H9 (cell line): ENCODE data around the gene RAD23B. TPM values are rescaled to one million over a fixed set of nuclear protein-coding genes. Genes with fewer than 3 reads are reported as not detected.
A peak's percentile ranks its signal among the peaks of the same experiment; 100 is the strongest.

Experiments
- DNase-seq: peaks from one replicate; pipeline ENCODE4 v3.0.0-alpha.2; 2017
- H2AFZ ChIP-seq: one replicate; pipeline ENCODE4 v1.6.1; 2013; ENCODE audit warnings: mild to moderate bottlenecking, low read length, control low read depth, moderate library complexity
- H2AK5ac ChIP-seq: 2 replicates; pipeline ENCODE4 v1.6.1; 2013; ENCODE audit warnings: low read length, control low read depth, mixed read lengths; ENCODE audit not compliant: insufficient read length
- H2BK120ac ChIP-seq: one replicate; pipeline ENCODE4 v1.6.1; 2013; ENCODE audit warnings: low read depth, mild to moderate bottlenecking, low read length, control low read depth, inconsistent platforms; ENCODE audit not compliant: poor library complexity, severe bottlenecking
- H2BK12ac ChIP-seq: 2 replicates; pipeline ENCODE4 v1.6.1; 2013; ENCODE audit warnings: low read length, control low read depth, mixed read lengths, low read depth; ENCODE audit not compliant: insufficient read length
- H2BK15ac ChIP-seq: 2 replicates; pipeline ENCODE4 v1.6.1; 2013; ENCODE audit warnings: low read depth, low read length, control low read depth
- H2BK20ac ChIP-seq: one replicate; pipeline ENCODE4 v1.6.1; 2013; ENCODE audit warnings: low read depth, mild to moderate bottlenecking, low read length, control low read depth, inconsistent platforms; ENCODE audit not compliant: poor library complexity, severe bottlenecking
- H2BK5ac ChIP-seq: 2 replicates; pipeline ENCODE4 v1.6.1; 2013; ENCODE audit warnings: low read length, control low read depth, mixed read lengths; ENCODE audit not compliant: insufficient read length
- H3K14ac ChIP-seq: 2 replicates; pipeline ENCODE4 v1.6.1; 2013; ENCODE audit warnings: low read length, control low read depth; ENCODE audit not compliant: insufficient read depth
- H3K18ac ChIP-seq: 2 replicates; pipeline ENCODE4 v1.6.1; 2013; ENCODE audit warnings: low read depth, mild to moderate bottlenecking, mixed read lengths, low read length, control low read depth; ENCODE audit not compliant: insufficient read length
- H3K23ac ChIP-seq: 2 replicates; pipeline ENCODE4 v1.6.1; 2013; ENCODE audit warnings: low read length, control low read depth, mixed read lengths, low read depth; ENCODE audit not compliant: insufficient read length
- H3K23me2 ChIP-seq: 2 replicates; pipeline ENCODE4 v1.6.1; 2013; ENCODE audit warnings: low read depth, mild to moderate bottlenecking, mixed read lengths, low read length, control low read depth; ENCODE audit not compliant: insufficient read length, poor library complexity, severe bottlenecking
- H3K27ac ChIP-seq: 2 replicates; pipeline ENCODE4 v1.5.1; 2013; ENCODE audit warnings: low read length, control low read depth, mixed read lengths, low read depth; ENCODE audit not compliant: insufficient read length
- H3K27me3 ChIP-seq: 2 replicates; pipeline ENCODE4 v1.6.1; 2013; ENCODE audit warnings: low read length, control low read depth, inconsistent platforms; ENCODE audit not compliant: insufficient read depth
- H3K4ac ChIP-seq: 2 replicates; pipeline ENCODE4 v1.6.1; 2013; ENCODE audit warnings: low read depth, mild to moderate bottlenecking, control low read depth, inconsistent platforms, low read length, moderate library complexity
- H3K4me1 ChIP-seq: 2 replicates; pipeline ENCODE4 v1.6.1; 2013; ENCODE audit warnings: low read length, control low read depth, inconsistent platforms; ENCODE audit not compliant: insufficient read depth
- H3K4me2 ChIP-seq: 2 replicates; pipeline ENCODE4 v1.6.1; 2013; ENCODE audit warnings: low read length, control low read depth, mixed read lengths; ENCODE audit not compliant: insufficient read length, insufficient read depth
- H3K56ac ChIP-seq: 2 replicates; pipeline ENCODE4 v1.6.1; 2013; ENCODE audit warnings: low read depth, mild to moderate bottlenecking, mixed read lengths, low read length, control low read depth; ENCODE audit not compliant: insufficient read length
- H3K79me1 ChIP-seq: 2 replicates; pipeline ENCODE4 v1.6.1; 2013; ENCODE audit warnings: low read depth, mild to moderate bottlenecking, moderate library complexity, low read length, control low read depth, inconsistent platforms; ENCODE audit not compliant: insufficient read depth, poor library complexity, severe bottlenecking
- H3K79me2 ChIP-seq: 2 replicates; pipeline ENCODE4 v1.6.1; 2013; ENCODE audit warnings: low read length, control low read depth, inconsistent platforms; ENCODE audit not compliant: insufficient read depth
- H3K9ac ChIP-seq: 2 replicates; pipeline ENCODE4 v1.6.1; 2013; ENCODE audit warnings: low read length, control low read depth, mixed read lengths; ENCODE audit not compliant: insufficient read length; ENCODE audit errors: extremely low read depth
- H3K9me3 ChIP-seq: one replicate; pipeline ENCODE4 v1.6.1; 2013; ENCODE audit warnings: low read depth, low read length, inconsistent platforms; ENCODE audit not compliant: control insufficient read depth
- H3T11ph ChIP-seq: one replicate; pipeline ENCODE4 v1.6.1; 2013; ENCODE audit warnings: mild to moderate bottlenecking, low read length, control low read depth, inconsistent platforms
- H4K20me1 ChIP-seq: one replicate; pipeline ENCODE4 v1.6.1; 2013; ENCODE audit not compliant: control insufficient read depth, insufficient read length, insufficient read depth
- H4K5ac ChIP-seq: 2 replicates; pipeline ENCODE4 v1.6.1; 2013; ENCODE audit warnings: low read depth, mild to moderate bottlenecking, mixed read lengths, low read length, control low read depth; ENCODE audit not compliant: insufficient read length
- H4K8ac ChIP-seq: replicated peaks from 2 replicates; pipeline ENCODE4 v1.6.1; 2013; ENCODE audit warnings: low read length, control low read depth, mixed read lengths, low read depth; ENCODE audit not compliant: insufficient read length
- H4K91ac ChIP-seq: 2 replicates; pipeline ENCODE4 v1.6.1; 2013; ENCODE audit warnings: low read depth, mild to moderate bottlenecking, moderate library complexity, mixed read lengths, low read length, control low read depth; ENCODE audit not compliant: insufficient read length
- H3K27ac Mint-ChIP-seq, 3 experiments: 2 replicates in 2 of 3; 3 replicates in 1 of 3; pipeline ENCODE4 v1.8.0; 2020 to 2021; ENCODE audit warnings: mixed read lengths in 3 of 3, mild to moderate bottlenecking in 1 of 3, moderate library complexity in 1 of 3
- H3K27me3 Mint-ChIP-seq: 2 replicates; pipeline ENCODE4 v1.8.0; 2021; ENCODE audit warnings: low read depth, mild to moderate bottlenecking, moderate library complexity, mixed read lengths
- H3K36me3 Mint-ChIP-seq, 3 experiments: 2 replicates in 2 of 3; 3 replicates in 1 of 3; pipeline ENCODE4 v1.8.0; 2020 to 2021; ENCODE audit warnings: low read depth in 3 of 3, mixed read lengths in 3 of 3; ENCODE audit not compliant: insufficient read depth in 1 of 3
- H3K4me1 Mint-ChIP-seq, 2 experiments: 2 replicates each; pipeline ENCODE4 v1.8.0; 2020; ENCODE audit warnings: mixed read lengths in 2 of 2
- H3K4me3 Mint-ChIP-seq, 2 experiments: 2 replicates in 1 of 2; 3 replicates in 1 of 2; pipeline ENCODE4 v1.8.0; 2020 to 2021; ENCODE audit warnings: mild to moderate bottlenecking in 2 of 2, mixed read lengths in 2 of 2, moderate library complexity in 1 of 2
- H3K9me3 Mint-ChIP-seq, 2 experiments: 2 replicates in 1 of 2; 3 replicates in 1 of 2; pipeline ENCODE4 v1.8.0; 2020; ENCODE audit warnings: mild to moderate bottlenecking in 2 of 2, mixed read lengths in 2 of 2, moderate library complexity in 1 of 2
- CTCF ChIP-seq: fragments of 200-600 bp; sonication (generic); conservative IDR thresholded peaks from 3 replicates; pipeline ENCODE4 v1.8.0; 2021; ENCODE audit warnings: antibody characterized with exemption, mild to moderate bottlenecking
- WGBS: extraction: QIAGEN DNeasy Blood & Tissue Kit; methylation state at CpG from one replicate; pipeline ENCODE4 v1.1.7; 2013; ENCODE audit warnings: missing lambda C conversion rate, low lambda C conversion rate, mixed read lengths; ENCODE audit not compliant: insufficient read length; ENCODE audit errors: extremely low coverage; 5-methylcytosine and 5-hydroxymethylcytosine counted together
- total RNA-seq: library from RNA; stranded (reverse); gene quantifications from 2 replicates; pipeline ENCODE4 v1.2.1, GENCODE V29; 2021

RAD23B gene
- total RNA-seq, 1 experiment from 2014 or later, result 154 TPM

- peaks cover 9% of the 10 kb centered on the region for H3K79me1 ChIP-seq
- H2BK12ac ChIP-seq, result no peak overlapping the region
Measured at GRCh38 chr9:107307331-107307730, 24.3 kb downstream of the RAD23B start.

More at GRCh38 chr9:107307331-107307730, 24.3 kb downstream of the RAD23B start:
- H3K4me1 Mint-ChIP-seq, result peaks cover 3% of the 10 kb centered on the region in 2 experiments; a peak in 2 of 4 replicates
- H3K27ac ChIP-seq, result no peak overlapping the region
- H3K23me2 ChIP-seq, result no peaks in the 10 kb centered on the region
- H2BK5ac ChIP-seq, result no peak overlapping the region
- TF ChIP-seq CTCF, result no peak
- no peaks in the 10 kb centered on the region for H3K27me3 ChIP-seq
- H3K36me3 Mint-ChIP-seq, result peaks cover 27 to 79% (median 71%) of the 10 kb centered on the region in 3 experiments; a peak in 6 of 7 replicates
- H4K20me1 ChIP-seq, result no peaks in the 10 kb centered on the region
- H3K9me3 ChIP-seq, result no peaks in the 10 kb centered on the region
- no CpG with 5 or more reads among the region's 1 CpG for WGBS
- DNase-seq, result no peak
- no peak overlapping the region for H4K91ac ChIP-seq
- no peak overlapping the region for H2BK15ac ChIP-seq
- H3K27me3 Mint-ChIP-seq, result no peaks in the 10 kb centered on the region
- H3K9me3 Mint-ChIP-seq, result no peaks in the 10 kb centered on the region
- no peaks in the 10 kb centered on the region for H3K4me1 ChIP-seq
- no peak overlapping the region for H4K8ac ChIP-seq
- H2AK5ac ChIP-seq, result no peak overlapping the region
- no peak overlapping the region for H3K18ac ChIP-seq
- no peak overlapping the region for H2BK20ac ChIP-seq
- H3K23ac ChIP-seq, result no peak overlapping the region
- no peak overlapping the region for H3T11ph ChIP-seq
- H3K14ac ChIP-seq, result no peak overlapping the region
- H3K4me2 ChIP-seq, result no peak overlapping the region
- no peak overlapping the region for H3K4me3 Mint-ChIP-seq
- no peak overlapping the region for H3K9ac ChIP-seq
- peaks cover 11% of the 10 kb centered on the region for H3K79me2 ChIP-seq
- no peak overlapping the region for H4K5ac ChIP-seq
- H2AFZ ChIP-seq, result no peak overlapping the region
- H3K56ac ChIP-seq, result no peak overlapping the region
- H3K27ac Mint-ChIP-seq, result peak overlapping the region in 1 of 3 experiments; percentile 10; a peak in 2 of 7 replicates
- H3K4ac ChIP-seq, result no peak overlapping the region
- no peak overlapping the region for H2BK120ac ChIP-seq
